ENCODE results near the gene HRH1. TPM values are rescaled to one million over a fixed set of nuclear protein-coding genes. Genes with fewer than 3 reads are reported as not detected.

Gene HRH1
- polyA plus RNA-seq, 3 donors, result 0.08 to 0.24 TPM; not detected in 1

GRCh38 chr3:11156026-11156410 is 1.7 kb downstream of the HRH1 start:
- intact Hi-C loops (cut with micrococcal nuclease), result loop anchor here (5.0 to 10.0 kb wide), 2 partner anchors 71 to 91 kb away; no protein-coding TSS in a partner anchor
- Mint-ChIP-seq H3K4me3 (peak overlapping the region in 1 of 2 donors; percentile 85), H3K27ac (no peak overlapping the region), H3K4me1 (peaks cover 47% of the 10 kb centered on the region), H3K9me3 (peaks cover 0 to 11% (median 8%) of the 10 kb centered on the region in 7 donors), H3K27me3 (ENCODE audit: low read depth in 3 of 3) (peaks cover 31 to 39% (median 36%) of the 10 kb centered on the region in 3 donors), H3K36me3 (peaks cover 0 to 9% of the 10 kb centered on the region in 2 donors)
- 93% methylated on average over 4 of the region's 4 CpGs for WGBS (ENCODE audit: insufficient coverage)
- no peaks in the 10 kb centered on the region for H4K20me1 ChIP-seq (ENCODE audit: insufficient read depth, low read length)
- no peak overlapping the region for H3K27ac ChIP-seq (ENCODE audit: low read depth in 1 of 2, low read length in 2 of 2)
- no peak for TF ChIP-seq CTCF (IDR thresholded peaks at IDR 0.05)
- H3K9me3 ChIP-seq (replicated peaks in 1 of 2; ENCODE audit: control insufficient read depth in 1 of 2, insufficient read depth in 1 of 2, low read length in 2 of 2), result no peaks in the 10 kb centered on the region
- DNase-seq, result no peak
- H3K79me2 ChIP-seq (ENCODE audit: insufficient read depth, low read length), result no peaks in the 10 kb centered on the region
- peaks cover 31 to 43% of the 10 kb centered on the region in 2 donors for H3K27me3 ChIP-seq (ENCODE audit: control insufficient read depth in 2 of 2, insufficient read depth in 2 of 2, low read length in 2 of 2)
- H3K4me1 ChIP-seq (ENCODE audit: control insufficient read depth in 1 of 2, insufficient read depth in 2 of 2, low read length in 2 of 2), result peaks cover 33 to 44% of the 10 kb centered on the region in 2 donors
- no peak overlapping the region for H2AFZ ChIP-seq (ENCODE audit: insufficient read depth, low read depth, low read length, poor library complexity, severe bottlenecking)
- H3K36me3 ChIP-seq (replicated peaks in 1 of 2; ENCODE audit: control insufficient read depth in 1 of 2, insufficient read depth in 2 of 2, low read length in 2 of 2), result no peaks in the 10 kb centered on the region
- no peak overlapping the region for H3K9ac ChIP-seq (ENCODE audit: insufficient read depth, low read length, poor library complexity, severe bottlenecking)
- no peak overlapping the region for H3K4me3 ChIP-seq (replicated peaks in 1 of 3; ENCODE audit: low read depth in 2 of 3, low read length in 3 of 3)
- no peak overlapping the region for H3K4me2 ChIP-seq (replicated peaks; ENCODE audit: extremely low read depth, low read length, poor library complexity, severe bottlenecking)

- H3K79me2 ChIP-seq (ENCODE audit: insufficient read depth, low read length), result no peaks in the 10 kb centered on the region
- H3K4me3 ChIP-seq (replicated peaks in 1 of 3; ENCODE audit: low read depth in 2 of 3, low read length in 3 of 3), result no peak overlapping the region
- peaks cover 33 to 40% of the 10 kb centered on the region in 2 donors for H3K4me1 ChIP-seq (ENCODE audit: control insufficient read depth in 1 of 2, insufficient read depth in 2 of 2, low read length in 2 of 2)
- no peak for TF ChIP-seq CTCF (IDR thresholded peaks at IDR 0.05)
- H3K9me3 ChIP-seq (replicated peaks in 1 of 2; ENCODE audit: control insufficient read depth in 1 of 2, insufficient read depth in 1 of 2, low read length in 2 of 2), result no peaks in the 10 kb centered on the region
- H3K27ac ChIP-seq (ENCODE audit: low read depth in 1 of 2, low read length in 2 of 2), result no peak overlapping the region
- DNase-seq, result no peak
- peaks cover 44% of the 10 kb centered on the region for H3K4me1 Mint-ChIP-seq
- no peak overlapping the region for H3K9ac ChIP-seq (ENCODE audit: insufficient read depth, low read length, poor library complexity, severe bottlenecking)
- H2AFZ ChIP-seq (ENCODE audit: insufficient read depth, low read depth, low read length, poor library complexity, severe bottlenecking), result no peak overlapping the region
- H3K4me3 Mint-ChIP-seq, result peak overlapping the region in 1 of 2 donors; percentile 64
- peaks cover 31 to 43% of the 10 kb centered on the region in 2 donors for H3K27me3 ChIP-seq (ENCODE audit: control insufficient read depth in 2 of 2, insufficient read depth in 2 of 2, low read length in 2 of 2)
- peaks cover 0 to 12% (median 8%) of the 10 kb centered on the region in 7 donors for H3K9me3 Mint-ChIP-seq
- H4K20me1 ChIP-seq (ENCODE audit: insufficient read depth, low read length), result no peaks in the 10 kb centered on the region
- no peak overlapping the region for H3K4me2 ChIP-seq (replicated peaks; ENCODE audit: extremely low read depth, low read length, poor library complexity, severe bottlenecking)
- WGBS (ENCODE audit: insufficient coverage), result 80% methylated on average over 1 of the region's 7 CpGs
- H3K27ac Mint-ChIP-seq, result no peak overlapping the region
- intact Hi-C loops (cut with micrococcal nuclease), result loop anchor here (5.0 to 10.0 kb wide), 2 partner anchors 70 to 93 kb away; no protein-coding TSS in a partner anchor
- H3K27me3 Mint-ChIP-seq (ENCODE audit: low read depth in 3 of 3), result peaks cover 29 to 38% (median 35%) of the 10 kb centered on the region in 3 donors
- H3K36me3 Mint-ChIP-seq, result peaks cover 0 to 9% of the 10 kb centered on the region in 2 donors
- H3K36me3 ChIP-seq (replicated peaks in 1 of 2; ENCODE audit: control insufficient read depth in 1 of 2, insufficient read depth in 2 of 2, low read length in 2 of 2), result no peaks in the 10 kb centered on the region
Measured at GRCh38 chr3:11157421-11157820, 3.1 kb downstream of the HRH1 start.

Measured in CD14-positive monocyte (primary cell).